Measurements from ENCODE around the gene ZNF79.
"Not testable (repeated sequence)": the region's sequence is repeated elsewhere in the genome, so short reads cannot be mapped to it uniquely, and the experiment has no call there.

Gene ZNF79

DNA sequence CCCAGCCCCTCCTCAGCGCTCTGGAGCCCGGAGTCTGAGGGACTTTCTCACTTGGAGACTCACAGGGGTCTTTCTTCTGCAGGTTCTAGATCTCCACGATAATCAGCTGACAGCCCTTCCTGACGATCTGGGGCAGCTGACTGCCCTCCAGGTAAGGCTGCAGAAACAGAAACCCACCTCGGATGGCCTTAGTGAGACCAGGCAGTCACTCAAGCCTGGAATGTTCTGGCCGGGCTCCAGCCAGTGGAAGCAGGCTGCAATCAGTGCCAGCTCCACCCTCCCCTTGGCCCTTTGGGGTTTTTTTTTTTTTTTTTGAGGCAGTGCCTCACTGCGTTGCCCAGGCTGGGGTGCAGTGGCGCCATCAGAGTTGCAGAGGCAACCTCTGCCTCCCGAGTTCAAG is 34.7 kb downstream of the ZNF79 start:
- no peak for DNase-seq

- DNase-seq, result no peak
Observed at GRCh38 chr9:127463382-127463781, 39.2 kb downstream of the ZNF79 start.

- no peak for DNase-seq
Observed at GRCh38 chr9:127463911-127464310, 39.7 kb downstream of the ZNF79 start.

- not testable (repeated sequence) for DNase-seq
Observed at GRCh38 chr9:127466407-127466917, 42.3 kb downstream of the ZNF79 start.

DNA sequence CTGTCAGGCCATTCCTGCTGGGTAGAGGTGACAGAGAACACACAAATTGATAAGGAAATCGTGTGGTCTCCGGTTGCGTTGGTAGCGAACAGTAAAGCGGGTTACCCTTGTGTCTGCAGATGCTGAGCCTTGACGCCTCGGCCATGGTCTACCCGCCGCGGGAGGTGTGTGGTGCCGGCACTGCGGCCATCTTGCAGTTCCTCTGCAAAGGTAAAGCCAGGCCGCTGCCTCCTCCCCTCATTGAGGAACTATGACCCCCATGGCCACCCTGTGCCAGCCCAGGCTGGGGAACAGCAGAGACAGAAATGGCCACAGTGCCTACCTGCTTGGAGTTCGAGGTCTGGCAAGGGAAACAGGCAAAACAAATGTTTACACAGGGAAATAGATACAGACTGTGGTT is 43.4 kb downstream of the ZNF79 start:
- DNase-seq, result no peak

- DNase-seq, result no peak
Observed at GRCh38 chr9:127470662-127471061, 46.5 kb downstream of the ZNF79 start.

DNA sequence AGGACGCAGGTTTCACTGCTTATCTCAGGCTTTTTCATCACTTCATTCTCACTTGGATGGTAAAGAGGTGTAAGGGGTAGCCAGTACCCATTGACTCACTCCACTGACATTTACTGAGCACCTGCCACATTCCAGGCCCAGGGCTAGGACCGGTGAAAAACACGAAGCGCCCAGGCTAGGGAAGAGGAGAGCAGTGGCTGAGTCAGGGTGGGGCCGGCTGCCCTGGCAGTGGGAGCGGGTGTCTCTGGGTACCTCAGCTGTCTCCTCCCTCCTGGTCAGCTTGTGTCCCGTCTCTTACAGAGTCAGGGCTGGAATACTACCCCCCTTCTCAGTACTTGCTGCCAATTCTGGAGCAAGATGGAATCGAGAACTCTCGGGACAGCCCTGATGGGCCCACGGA is 49.3 kb downstream of the ZNF79 start:
- no peak for DNase-seq

- DNase-seq, result no peak
Observed at GRCh38 chr9:127473932-127474331, 49.8 kb downstream of the ZNF79 start.

DNA sequence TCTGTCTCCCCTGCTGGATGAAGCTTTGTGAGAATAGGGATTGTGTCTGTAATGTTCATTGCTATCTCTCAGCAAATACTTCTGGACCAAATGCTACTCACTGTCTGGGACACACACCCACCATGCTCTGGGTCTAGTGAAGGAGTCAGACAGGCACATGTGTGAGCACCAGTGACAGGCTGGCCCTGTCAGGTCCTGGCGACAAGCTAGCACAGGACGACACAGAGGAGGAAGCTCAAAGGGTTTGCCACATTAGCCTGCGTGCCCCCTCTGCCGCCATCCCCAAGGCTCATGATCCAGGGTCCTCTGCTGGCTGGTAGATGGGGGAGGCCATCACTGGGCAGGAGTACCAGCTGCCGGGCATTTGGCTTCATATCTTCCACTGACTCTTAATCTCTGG is 50.4 kb downstream of the ZNF79 start:
- DNase-seq, result no peak

DNA sequence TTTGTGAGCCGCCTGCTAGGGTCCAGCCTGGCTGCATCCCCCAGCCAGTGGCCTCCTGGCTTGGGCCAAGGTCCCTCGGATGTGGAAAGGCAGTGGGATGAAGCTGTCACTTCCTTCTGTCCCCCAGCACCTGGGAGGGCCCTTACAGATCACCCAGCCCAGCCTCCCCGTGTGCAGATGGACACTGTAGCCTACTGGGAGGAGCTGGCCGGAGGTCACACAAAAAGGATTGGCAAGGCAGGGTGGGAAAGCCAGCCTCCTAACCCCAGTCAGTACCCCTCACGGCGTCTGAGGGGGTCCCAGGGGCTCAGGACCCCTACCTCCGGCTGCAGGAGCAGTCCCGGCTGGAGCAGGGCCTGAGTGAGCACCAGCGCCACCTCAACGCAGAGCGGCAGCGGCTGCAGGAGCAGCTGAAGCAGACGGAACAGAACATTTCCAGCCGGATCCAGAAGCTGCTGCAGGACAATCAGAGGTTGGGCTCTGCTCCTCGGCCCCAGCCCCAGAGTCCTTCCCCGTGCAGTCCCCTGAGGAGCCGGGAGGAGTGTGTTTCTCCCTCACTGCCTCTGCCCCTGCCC is 55.4 kb downstream of the ZNF79 start:
- no peak for DNase-seq

DNA sequence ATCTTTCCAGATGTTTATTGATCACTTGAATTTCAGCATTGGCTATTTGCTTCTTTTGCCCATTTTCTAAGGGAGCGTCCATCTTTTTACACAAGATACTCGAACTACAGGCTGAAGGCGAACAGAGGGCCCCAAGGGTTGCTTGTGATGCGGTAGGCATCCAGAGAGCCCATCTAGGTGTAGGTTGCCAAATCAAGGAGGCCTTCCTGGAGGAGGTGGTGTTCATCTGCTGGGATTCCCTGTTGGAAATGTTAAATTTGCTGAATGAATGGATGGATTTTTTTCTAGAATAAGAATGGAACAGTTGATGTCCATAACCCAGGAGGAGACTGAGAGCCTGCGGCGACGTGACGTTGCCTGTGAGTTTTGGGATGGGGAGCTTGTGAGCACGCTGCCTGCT is 58.5 kb downstream of the ZNF79 start:
- DNase-seq, result no peak

GRCh38 chr9:127485995-127486394 is 61.8 kb downstream of the ZNF79 start:
- no peak for DNase-seq

GRCh38 chr9:127488946-127489345 is 64.8 kb downstream of the ZNF79 start:
- no peak for DNase-seq

- DNase-seq, result no peak
Observed at GRCh38 chr9:127489471-127490115, 65.4 kb downstream of the ZNF79 start.

DNA sequence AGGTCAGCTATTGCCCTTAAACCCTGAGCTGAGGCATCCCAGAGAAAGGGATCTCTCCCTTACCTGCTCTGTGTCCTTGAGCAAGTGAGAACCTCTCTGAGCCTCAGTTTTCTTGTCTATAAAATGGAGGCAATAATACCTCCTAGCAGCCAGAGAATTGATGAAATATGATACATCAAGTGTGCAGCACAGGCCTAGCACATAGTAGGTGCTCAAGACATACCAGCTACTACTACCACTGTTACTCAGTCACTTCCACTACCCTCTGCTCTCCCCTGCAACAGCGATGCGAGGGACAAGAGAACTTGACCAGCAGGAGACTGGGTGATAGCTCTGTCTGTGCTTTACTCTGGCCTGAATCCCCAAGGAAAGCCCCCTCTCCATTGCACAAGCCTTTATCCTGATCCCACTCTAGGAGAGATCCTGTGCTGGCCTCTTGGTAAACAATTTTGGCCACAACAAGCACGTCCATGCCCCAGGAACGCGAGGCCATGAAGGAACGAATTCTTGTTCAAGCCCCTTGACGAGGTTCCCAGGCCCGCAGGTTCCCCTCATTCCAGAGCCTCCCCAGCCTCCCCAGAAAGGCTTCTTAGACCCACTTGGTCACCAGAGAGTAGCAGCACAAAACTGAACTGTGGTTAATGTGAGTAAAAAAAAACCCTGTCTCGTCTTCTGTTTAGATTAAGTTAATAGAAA is 66.5 kb downstream of the ZNF79 start:
- no peak for DNase-seq

- no peak for DNase-seq
Observed at GRCh38 chr9:127491516-127491915, 67.3 kb downstream of the ZNF79 start.

GRCh38 chr9:127492616-127493015 is 68.4 kb downstream of the ZNF79 start:
- DNase-seq, result no peak

DNA sequence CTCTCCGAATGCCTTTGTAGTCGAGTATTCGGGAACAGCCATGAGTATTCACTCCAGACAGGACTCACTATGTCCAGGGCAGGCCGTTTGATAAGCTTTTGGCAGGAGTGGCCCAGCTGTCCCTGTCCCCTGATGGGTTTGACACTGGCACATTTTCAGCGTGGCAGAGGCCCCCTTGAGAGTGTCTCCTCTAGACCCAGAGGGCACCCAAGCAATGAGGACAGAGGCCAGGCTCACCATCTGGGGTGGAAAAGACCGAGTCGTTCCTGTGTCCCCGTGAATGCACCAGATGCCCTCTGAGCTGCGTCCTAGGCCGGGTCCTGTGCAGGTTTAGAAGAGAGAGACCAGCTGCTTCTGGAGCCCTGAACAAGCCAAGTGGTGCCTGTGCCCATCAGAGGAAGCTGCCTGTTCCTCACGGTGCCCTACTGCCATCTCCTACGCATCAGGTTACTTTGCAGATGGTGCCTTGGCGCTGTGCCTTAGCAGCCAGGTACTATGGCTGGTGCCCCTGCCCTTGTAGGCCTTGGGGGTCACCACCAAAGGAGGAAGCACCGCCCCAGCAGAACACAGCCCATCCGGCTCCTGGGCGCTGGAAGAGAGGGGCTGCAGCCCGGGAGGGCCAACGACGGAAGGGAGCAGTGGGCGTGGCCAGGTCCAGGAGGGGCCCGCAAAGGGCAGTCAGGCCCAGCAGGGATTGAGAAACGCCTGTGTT is 69.6 kb downstream of the ZNF79 start:
- no peak for DNase-seq

DNA sequence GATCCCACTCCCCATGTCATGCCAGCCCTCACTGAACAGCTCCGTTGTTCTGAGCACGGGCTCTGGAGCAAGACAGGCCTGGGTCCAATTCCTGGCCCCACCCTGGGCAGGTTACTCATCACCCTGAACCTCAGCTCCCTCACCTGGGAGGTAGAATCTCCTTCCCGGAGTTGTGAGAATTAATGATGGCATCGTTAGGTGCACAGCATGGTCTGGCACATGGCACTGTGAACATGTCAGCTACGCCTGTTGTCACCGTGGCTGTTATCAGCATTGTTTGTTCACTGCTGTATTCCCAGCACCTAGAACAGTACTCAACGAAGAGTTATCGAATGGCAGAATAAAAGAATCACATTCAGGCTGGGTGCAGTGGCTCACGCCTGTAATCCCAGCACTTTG is 70.1 kb downstream of the ZNF79 start:
- no peak for DNase-seq

Data from NCI-H446 (cell line).